Activated CD4-positive, CD25-positive, alpha-beta regulatory T cell treated with anti-CD3 and anti-CD28 coated beads, Interleukin-2, amount 50 U/mL, for 72 hours (primary cell): ENCODE results near the gene GPATCH4.
"Not testable (repeated sequence)": the region's sequence is repeated elsewhere in the genome, so short reads cannot be mapped to it uniquely, and the experiment has no call there.

ENCODE experiments used
- DNase-seq: peaks from one replicate; pipeline ENCODE4 v3.0.0; 2021

The GPATCH4 gene

DNA sequence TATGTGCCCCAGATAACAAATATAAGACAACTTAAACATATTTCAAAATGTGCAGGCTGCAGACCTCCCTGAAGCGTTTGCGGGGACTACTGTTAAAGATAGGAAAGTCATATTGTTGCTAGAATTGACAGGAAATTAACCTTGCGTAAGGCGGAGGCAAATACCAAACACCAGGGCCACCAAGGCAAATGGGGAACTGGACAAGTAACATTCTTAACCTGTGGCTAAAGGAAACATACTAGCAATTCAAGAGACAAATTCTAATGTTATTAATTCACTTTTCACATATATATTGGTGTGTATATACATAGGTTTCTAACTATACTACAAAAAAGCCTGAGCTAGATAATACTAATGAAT, 24.8 kb upstream of the GPATCH4 start:
- DNase-seq, result no peak

DNA sequence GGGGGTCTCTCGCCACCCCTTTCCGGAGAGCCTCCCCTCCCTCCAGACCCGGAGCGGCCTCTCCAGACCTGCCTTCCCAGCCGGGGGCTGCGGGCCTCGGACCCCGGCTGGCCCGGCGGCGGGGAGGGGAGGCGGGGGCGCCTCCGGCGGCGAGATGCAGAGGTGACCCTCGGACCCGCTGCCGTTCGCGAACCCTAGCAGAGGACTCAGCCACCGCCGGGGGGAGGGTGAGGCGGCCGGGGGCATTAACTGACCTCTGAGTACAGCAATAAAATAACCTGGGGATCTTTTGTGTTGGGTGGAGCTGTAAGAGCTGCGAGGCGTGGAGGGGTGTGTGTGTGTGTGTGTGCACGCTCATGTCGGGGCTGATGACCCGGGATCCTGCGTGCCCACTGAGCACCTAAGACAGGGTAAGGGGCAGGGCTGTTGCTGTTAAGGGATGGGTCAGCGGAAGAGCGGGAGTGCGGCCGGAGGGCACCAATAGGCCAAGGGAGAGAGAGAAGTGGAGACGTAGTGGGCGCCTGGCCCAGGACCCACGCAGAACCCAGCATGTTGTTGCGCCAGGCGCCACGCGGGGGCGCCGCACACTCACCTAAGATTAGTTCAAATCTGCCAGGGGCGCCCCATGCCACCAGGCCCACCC, 24.3 kb upstream of the GPATCH4 start:
- DNase-seq, result peak; percentile 74

DNA sequence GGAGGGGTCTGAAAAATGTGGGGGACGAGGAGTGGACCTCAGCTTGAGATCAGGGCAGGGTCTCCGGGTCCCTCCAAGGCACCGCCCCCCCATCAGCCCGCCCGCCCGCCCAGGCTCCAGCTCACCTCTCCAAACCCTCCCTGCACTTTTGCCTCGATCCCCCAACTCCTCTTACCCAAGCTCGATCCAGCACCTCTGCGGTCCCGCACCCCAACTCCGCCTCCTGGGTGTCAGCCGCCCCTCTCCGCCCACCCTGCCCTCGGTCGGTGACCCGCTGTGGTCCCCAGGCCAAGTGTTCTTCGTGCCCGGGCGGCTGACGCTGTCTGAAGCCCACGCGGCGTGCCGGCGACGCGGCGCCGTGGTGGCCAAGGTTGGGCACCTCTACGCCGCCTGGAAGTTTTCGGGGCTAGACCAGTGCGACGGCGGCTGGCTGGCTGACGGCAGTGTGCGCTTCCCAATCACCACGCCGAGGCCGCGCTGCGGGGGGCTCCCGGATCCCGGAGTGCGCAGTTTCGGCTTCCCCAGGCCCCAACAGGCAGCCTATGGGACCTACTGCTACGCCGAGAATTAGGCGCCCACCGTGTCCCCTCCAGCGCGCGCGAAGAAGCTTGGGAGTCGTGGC, 23.6 kb upstream of the GPATCH4 start:
- no peak for DNase-seq

DNA sequence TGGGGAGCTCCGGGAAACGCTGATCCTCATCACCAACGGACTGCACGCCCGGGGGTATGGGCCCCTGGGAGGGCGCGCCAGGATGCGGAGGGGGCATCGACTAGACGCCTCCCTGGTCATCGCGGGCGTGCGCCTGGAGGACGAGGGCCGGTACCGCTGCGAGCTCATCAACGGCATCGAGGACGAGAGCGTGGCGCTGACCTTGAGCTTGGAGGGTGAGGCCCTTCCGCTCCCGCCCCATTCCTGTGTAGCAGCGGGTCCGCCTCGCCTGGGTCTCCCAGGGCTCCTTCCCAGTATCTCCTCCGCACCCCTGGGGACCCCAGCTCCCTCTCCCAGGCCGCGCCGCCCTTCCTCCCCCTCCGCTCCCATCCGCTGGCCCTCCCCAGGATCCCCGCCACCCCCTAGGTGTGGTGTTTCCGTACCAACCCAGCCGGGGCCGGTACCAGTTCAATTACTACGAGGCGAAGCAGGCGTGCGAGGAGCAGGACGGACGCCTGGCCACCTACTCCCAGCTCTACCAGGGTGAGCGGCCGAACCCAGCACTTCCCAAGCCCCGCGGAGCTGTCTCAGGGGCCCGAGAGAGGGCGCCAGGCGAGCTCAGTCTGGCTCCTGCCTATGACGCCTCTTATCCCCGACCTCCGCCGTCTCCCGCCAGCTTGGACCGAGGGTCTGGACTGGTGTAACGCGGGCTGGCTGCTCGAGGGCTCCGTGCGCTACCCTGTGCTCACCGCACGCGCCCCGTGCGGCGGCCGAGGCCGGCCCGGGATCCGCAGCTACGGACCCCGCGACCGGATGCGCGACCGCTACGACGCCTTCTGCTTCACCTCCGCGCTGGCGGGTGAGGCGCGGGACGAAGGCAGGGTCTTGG, 22.9 kb upstream of the GPATCH4 start:
- peak; percentile 44 for DNase-seq

DNA sequence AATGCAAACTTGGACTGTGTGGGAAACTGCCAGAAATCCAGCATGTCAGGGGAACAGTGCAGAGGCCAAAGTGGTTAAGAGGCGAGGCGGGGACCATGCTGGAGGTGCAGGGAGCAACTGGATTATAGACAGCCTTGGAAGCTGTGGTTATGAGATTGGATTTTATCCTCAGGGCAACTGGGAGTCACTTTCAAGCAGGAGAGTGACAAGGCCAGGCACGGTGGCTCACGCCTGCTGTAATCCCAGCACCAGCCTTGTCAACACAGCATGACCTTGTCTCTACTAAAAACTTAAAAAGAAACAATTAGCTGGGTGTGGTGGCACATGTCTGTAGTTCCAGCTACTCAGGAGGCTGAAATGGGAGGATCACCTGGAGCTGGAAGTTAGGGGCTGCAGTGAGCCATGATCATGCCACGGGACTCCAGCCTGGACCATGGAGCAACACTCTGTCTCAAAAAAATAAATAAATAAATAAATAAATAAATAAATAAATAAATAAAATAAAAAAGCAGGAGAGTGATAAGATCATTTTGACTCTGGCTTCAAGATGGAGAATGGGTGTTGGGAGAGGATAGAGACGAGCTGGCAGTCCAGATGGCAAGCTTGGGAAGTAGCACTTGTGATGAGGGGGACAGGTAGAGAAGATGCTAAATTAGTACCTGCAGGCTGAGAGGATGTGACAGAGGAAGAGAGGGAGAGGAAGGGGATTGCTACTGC, 21.5 kb upstream of the GPATCH4 start:
- no peak for DNase-seq

DNA sequence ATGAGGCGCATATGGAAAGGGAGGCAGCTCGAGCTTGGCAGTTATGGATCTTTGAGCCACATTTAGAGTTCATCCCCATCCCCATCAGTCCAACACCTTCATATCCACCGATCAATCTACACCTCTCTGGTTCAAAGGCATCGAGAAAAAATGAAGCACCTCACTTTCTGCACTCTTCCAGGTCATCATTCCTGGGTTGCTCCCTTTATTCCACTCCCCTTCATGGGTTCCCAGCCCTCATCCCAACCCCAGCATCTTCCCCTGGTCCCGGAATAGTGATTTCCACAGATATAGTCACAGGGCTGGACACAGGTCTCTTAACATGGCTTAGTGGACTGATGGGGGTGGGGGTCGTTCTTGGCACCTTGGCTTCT, 18.3 kb upstream of the GPATCH4 start:
- DNase-seq, result no peak

DNA sequence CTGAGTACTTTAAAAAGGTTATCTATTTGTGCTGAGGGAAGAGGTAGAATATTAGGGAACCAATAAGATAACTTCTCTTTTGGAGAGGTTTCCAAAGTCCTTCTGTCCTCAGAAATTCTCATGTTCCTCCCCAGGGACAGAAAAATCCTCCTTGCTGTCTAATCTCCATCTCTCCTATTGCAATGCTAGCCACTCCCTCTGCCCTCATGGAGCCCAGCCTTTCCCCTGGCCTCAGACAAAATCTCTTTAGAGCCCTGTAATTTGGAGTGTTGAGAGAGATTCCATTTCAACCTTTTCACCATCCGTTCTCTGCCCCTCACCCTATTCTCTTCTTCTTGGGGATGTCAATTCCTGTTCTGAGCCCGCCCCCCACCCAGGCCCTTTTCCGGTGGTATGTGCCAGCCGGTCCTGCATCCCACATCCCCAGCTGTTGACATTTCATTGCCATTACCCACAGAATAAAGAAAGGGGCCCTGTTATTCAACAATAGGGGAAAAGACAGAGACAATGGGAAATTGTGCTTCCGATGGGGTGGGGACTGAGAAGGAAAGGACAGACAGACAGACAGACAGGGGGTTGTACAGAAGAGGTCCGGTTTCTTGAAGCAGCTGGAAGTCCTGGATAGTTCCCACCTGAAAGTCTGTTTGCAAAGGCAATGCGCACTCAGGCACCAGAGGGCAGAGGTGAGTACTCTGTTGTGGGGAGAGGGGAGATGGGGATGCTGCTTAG, 17.7 kb upstream of the GPATCH4 start, which contains the start of gene HAPLN2:
HAPLN2 (plus strand) TSS at position 563 of the 729 bp plus-strand sequence. CDS start 4,076 bp downstream, outside the sequence.
- DNase-seq, result no peak

DNA sequence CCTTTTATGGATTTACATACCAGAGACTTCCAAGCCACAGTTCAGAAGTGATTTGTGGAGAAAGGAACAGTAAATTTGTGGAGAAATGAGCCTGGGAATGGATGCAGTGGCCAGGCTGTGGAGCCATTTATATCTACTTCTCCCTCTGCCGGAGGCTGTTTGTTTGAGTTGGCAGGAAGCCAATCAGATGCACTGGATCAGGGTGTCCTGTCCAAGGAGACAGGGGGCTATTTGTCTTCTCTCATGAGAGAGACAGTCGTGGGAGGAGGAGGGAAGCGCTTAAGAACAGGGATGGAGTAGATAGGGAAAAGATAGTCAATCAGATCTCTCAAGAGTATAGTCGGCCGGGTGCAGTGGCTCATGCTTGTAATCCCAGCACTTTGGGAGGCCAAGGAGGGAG, 15.2 kb upstream of the GPATCH4 start:
- DNase-seq, result no peak

DNA sequence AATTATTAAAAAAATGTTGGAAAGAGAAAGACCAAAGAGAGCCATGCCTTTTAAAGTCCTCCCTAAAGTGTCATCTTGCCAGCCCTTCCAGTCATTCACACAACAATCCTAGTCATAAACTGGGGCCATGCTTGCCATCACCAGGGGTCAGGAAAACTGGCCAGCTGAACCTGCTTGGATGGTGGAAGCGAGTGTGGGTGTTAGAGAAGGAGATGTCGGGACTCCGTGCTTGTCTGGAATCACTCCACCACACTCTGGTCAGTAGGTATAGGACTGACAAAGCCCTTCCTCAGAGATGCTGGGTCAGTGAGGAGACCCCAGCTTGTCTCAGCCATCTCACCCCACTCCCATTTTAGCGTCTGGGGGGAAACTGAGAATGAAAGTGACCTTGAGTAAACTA, 14.7 kb upstream of the GPATCH4 start:
- no peak for DNase-seq

DNA sequence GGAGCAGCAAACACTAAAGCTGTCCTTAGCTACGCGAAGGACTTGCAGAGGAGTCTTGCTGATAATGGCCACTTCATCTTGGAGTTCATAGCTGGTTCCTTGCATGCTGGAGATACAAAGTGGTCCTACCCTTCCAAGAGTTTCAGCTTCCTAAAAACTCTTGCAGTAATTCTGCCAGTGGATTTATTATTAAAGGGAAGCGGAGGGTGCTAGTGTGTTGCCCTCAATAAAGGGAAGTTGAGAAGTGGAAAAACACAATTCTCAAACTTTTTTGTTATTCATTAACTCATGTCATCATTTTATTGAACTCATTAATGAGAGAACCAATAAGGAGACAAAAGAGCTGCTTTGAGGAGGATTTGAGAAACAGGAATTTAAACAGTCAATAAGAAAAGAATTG, 11.4 kb upstream of the GPATCH4 start:
- DNase-seq, result no peak

DNA sequence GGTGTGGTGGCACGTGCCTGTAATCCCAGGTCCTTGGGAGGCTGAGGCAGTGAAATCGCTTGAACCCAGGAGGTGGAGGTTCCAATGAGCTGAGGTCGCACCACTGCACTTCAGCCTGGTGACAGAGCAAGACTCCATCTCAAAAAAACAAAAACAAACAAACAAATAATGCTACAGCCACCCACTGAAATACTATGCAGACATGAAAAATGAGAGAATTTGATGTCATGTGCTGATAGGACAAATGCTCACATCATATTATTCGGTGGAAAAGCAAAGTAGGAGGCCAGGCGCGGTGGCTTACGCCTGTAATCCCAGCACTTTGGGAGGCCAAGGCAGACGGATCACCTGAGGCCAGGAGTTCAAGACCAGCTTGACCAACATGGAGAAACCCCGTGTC, 8.8 kb upstream of the GPATCH4 start:
- not testable (repeated sequence) for DNase-seq

DNA sequence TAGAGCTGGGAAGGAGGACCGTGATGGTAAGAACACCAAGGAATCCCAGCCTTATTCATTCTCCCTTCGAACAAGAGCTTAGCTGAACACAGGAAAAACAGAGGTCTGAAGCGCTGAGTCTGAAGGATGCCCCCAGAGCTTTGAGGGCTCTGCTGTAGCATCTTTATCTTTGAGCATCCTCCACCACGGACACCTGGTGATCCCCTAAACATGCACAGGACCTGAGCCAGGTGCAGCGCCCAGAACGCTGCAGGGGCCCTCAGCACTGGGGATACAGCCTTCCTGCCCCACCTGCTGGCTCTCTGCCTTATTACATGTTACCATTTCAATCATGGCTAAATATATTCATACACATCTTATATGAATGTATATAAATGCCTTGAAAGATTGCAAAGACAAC, 7.7 kb upstream of the GPATCH4 start:
- DNase-seq, result no peak

DNA sequence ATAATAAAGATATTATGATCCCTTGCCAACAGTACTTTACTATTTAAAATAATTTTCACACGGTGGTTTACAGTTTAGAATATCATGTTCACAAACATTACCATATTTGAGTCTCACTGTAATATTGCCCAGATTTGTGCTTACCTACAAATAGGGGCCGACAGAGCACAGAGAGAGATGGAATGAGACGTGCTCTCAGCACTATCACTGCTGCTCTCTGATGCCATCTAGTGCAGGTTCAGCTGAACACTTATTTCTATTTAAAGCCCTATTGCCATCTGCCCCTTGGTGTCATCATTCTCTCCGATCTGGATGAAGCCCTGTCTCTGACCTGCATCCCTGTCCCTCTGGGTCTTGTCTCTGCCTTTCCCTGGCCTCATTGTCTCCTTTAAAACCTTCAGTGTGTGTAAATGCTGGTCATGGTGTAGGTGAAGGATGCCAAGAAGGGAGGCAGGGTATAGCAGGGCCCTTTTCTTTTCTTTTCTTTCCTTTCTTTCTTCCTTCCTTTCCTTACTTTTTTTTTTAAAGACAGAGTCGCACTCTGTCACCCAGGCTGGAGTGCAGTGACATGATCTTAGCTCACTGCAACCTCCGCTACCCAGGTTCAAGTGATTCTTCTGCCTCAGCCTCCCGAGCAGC, 6.9 kb upstream of the GPATCH4 start:
- DNase-seq, result no peak

DNA sequence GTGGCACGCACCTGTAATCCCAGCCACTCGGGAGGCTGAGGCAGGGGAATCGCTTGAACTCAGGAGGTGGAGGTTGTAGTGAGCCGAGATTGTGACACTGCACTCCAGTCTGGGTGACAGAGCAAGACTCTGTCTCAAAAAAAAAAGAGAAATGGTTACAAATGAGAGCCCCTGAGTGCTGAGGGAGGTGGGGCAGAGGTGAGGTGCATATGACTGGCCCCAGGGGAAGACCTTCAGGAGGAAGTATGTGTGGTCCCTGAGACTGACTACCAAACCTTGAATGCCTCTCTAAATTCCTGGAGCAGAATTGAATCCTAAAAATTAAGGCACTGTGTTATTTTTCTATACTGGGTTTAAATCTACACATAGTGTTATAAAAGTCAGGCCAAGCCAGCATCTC, 6.1 kb upstream of the GPATCH4 start:
- DNase-seq, result not testable (repeated sequence)

DNA sequence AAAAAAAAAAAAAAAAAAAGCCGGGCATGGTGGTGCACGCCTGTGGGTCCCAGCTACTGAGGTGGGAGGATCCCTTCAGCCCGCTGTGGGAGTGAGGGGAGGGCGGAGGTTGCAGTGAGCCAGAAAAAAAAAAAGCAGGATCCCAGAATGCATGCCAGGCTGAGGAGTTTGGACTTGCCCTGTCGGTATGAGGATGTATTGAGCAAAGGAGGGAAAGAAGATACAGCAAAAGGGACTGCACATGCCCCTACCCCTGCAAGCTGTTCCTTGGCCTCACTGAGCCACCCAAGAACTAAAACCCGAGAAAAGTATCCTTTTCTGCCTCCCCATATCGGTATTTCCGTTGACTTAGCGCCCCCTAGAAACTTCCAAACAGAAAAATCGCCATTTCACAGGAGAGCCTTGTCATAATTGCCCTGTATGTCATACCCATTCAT, 1.3 kb upstream of the GPATCH4 start:
- DNase-seq, result no peak

DNA sequence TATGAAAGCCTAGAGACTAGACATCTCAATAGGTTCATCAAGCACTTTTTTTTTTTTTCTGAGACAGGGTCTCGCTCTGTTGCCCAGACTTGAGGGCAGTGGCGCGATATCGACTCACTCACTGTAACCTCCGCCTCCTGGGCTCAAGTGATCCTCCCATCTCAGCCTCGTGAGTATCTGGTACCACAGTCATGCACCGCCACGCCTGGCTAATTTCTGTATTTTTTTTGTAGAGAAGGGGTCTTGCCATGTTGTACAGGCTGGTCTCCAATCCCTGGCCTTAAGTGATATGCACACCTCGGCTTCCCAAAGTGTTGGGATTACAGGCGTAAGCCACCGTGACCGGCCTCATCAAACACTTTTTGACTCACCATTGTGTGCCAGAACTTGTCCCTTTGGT, 613 bp upstream of the GPATCH4 start:
- DNase-seq, result no peak

DNA sequence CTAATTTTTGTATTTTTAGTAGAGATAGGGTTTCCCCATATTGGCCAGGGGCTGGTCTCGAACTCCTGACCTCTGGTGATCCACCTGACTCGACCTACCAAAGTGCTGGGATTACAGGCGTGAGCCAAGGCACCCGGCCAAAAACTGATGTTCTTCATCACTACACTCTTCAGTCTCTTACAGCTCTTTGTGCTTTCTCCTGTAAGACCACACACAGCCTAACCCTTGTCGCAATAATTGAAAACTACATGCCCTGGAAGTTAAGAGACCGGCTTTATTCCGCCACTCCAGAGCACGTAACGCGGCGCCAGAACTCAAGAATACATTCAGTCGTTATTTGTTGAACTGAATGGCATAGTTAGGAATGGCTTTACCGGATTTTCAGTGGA, 552 bp downstream of the GPATCH4 start:
- no peak for DNase-seq

DNA sequence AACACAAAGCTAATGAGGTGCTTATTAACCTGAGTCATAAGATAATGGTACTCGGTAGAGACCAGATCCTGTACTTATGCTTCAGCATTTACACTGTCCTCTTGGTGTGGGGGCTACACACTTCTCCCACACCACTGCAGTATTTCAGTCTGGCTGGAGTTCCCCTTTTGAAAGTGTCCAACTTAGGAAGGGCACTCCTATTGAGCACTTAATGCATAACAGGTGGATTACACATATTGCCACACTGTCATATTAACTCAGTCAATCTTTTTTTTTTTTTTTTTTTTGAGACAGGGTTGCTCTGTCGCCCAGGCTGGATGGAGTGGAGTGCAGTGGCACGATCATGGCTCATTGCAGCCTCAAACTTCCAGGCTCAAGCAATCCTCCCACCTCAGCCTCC, 1.5 kb downstream of the GPATCH4 start:
- DNase-seq, result no peak

DNA sequence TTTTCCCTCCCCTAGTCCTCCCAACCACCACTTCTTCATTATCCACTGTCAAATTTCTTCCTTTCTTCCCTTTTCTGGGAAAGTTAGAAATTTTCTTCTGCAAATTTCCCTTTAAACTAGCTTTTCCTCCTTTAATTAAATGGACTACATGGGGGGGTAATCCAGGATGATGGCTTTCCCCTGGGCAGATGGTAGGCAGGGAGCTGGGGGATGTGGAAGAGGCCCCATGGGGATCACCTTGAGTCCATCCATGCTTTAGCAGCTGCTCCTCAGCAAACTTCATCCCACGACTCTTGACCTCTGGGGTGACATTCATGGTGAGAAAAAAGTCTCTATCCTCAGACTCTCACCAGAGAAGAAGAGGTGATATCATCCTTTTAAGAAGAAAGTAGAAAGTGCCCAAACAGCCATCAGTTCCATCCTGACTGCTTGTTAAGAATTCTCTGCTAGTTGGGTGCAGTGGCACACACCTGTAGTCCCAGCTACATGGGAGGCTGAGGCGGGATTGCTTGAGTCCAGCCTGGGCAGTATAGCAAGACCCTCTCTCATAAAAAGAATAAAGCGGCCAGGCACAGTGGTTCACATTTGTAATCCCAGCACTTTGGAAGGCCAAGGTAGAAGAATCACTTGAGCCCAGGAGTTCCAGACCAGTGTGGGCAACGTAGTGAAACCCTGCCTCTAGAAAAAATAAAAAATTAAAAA, 2.4 kb downstream of the GPATCH4 start:
- DNase-seq, result no peak

DNA sequence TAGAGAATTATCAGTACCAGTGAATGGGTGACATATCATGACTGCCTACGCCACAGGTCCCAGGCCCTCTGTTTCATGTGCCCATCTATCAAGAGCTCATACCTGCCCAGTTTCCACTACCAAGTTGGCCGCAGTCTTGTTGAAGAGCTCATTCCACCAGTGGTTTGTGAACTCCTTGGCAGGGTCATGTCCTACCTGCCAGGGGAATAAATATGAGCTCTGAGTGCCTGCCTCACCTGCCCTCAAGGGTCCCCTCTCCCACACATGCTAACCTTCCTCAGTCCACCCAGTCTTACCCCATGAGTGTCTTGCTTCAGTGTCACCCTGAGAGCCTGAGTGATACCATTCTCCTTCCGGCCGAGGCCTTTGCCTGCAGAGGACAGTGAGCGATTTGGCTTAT, 3.2 kb downstream of the GPATCH4 start:
- no peak for DNase-seq

DNA sequence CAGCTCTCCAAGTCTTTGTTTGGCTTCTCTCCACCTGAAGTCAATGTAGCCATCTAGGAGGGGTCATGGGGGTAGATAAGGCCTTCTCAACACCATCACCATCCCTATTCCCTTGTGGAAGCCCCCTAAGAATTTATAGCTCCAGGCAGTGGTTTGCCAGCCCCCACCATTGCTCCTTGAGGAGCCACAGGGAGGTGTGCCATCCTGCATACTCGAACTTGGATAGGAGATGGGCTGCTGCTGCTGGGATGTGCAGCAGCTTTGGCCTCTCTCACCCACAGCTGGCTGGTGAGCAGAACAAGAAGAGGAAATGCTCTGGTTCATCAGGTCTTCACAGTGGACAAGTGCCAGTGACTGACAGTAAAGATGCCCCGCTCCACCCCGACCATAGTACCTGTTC, 4.9 kb downstream of the GPATCH4 start:
- no peak for DNase-seq

DNA sequence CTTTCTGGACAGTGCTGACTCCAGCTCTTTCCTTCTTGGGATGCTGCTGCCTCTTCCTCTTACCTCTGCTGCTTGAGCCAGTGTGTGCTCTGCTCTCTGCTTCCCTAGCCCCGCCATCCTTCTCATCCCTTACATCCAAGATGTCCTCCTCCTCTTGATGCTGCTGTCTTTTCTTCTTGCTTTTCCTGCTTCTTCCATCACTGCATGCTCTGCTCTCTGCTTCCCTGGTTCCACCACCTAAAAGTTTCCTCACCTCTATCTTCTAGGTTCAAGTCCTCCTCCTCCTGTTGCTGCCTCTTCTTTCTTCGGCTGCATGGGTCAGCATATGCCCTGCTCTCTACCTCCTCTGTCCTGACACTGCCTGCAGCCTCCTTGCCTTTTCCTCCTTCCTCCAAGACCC, 6.3 kb downstream of the GPATCH4 start:
- no peak for DNase-seq
